Measurements from ENCODE around the gene PALD1.

DNA sequence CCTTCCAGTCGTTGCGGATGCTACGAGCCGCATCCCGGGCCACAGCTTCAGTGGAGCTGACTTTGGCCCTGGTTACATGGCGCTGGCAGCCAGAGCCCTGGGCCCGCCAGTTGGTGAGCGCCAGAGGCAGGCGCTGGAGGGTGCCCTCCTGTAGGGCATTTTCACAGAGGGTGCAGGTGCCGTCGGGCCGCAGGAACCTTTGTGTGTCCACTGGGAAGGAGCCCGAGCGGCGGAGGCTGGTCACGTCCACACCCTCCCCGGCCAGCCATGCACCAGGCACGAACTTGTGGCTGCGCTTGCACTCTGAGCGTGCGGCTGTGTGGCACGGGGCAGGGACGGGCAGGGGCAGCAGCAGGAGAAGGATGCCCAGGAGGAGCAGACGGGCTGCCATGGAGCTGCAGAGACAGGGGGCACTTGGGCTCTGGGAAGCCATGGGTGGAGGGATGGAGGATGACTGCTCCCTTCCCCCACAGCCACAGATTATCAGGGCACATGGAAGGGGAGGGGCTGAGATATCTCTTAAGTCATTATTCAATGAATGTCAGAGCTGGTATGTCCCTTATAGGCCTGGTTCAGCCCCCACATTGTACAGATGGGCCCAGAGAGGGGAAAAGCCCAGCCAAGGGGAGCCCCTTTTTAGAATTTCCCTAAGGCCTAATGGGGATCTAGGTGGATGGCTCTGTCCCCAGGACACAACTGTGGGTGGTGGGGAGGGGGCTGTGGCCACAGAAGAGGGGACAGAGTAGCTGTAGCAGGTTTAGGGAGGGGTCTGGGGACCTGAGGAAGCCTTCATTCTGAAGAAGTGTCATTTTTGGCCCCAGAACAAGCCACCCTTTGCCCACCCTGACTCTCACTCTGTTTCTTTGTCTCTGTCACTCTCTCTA lies 122.2 kb downstream of the PALD1 start:
- no peak for TF ChIP-seq POLR2A (IDR thresholded peaks at IDR 0.05; ENCODE audit: low read length)
- no peak for TF ChIP-seq GATA1 (IDR thresholded peaks at IDR 0.05; ENCODE audit: low read depth, low read length)

Data from erythroblast (primary cell).